Mesodermal cell (in vitro differentiated cells): ENCODE results near the gene LIMCH1.

ENCODE experiments used
- H3K27ac ChIP-seq: 2 replicates; pipeline ENCODE4 v1.7.0; 2013; ENCODE audit warnings: mild to moderate bottlenecking, low read depth, low read length, moderate library complexity; ENCODE audit not compliant: severe bottlenecking
- H3K36me3 ChIP-seq: 2 replicates; pipeline ENCODE4 v1.7.1; 2013; ENCODE audit warnings: mild to moderate bottlenecking, low read length, moderate library complexity; ENCODE audit not compliant: control insufficient read depth, insufficient read depth
- H3K4me1 ChIP-seq: one replicate; pipeline ENCODE4 v1.7.1; 2013; ENCODE audit warnings: mild to moderate bottlenecking, low read length; ENCODE audit not compliant: insufficient read depth, control insufficient read depth, poor library complexity, severe bottlenecking
- H3K4me3 ChIP-seq: 2 replicates; pipeline ENCODE4 v1.7.0; 2013; ENCODE audit warnings: low read length, control low read depth, mild to moderate bottlenecking; ENCODE audit not compliant: insufficient read depth, poor library complexity, severe bottlenecking; ENCODE audit errors: extremely low read depth
- H3K9me3 ChIP-seq: 2 replicates; pipeline ENCODE4 v1.7.1; 2013; ENCODE audit warnings: mild to moderate bottlenecking, low read length, moderate library complexity; ENCODE audit not compliant: control insufficient read depth
- WGBS, 2 experiments: methylation state at CpG; one replicate each; pipeline ENCODE4 v1.1.5; 2013; ENCODE audit warnings: missing lambda C conversion rate in 2 of 2; ENCODE audit not compliant: insufficient coverage in 2 of 2; 5-methylcytosine and 5-hydroxymethylcytosine counted together

Gene LIMCH1

DNA sequence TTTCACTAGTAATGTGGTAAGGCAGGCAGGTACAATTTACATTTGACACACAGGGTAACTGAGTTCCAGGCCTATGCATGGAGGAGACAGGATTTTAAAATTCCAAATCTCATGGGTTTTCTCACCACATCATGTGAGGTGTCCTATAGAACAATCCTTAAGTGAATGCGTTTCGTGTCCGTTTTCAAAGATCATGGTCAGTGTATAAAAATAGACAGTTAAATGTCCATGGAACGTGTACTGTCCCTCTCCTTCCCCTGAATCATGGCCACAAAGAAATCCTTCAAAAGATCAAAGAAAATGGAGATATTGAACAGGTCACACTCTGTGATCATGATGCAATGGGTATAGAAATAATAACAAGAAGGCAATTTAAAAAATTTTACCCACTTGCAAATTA is 42.0 kb downstream of the LIMCH1 start:
- no peak overlapping the region for H3K27ac ChIP-seq
- 80 to 100% methylated on average over 2 of the region's 4 CpGs for WGBS, 2 experiments
- H3K4me1 ChIP-seq, result no peaks in the 10 kb centered on the region
- H3K4me3 ChIP-seq, result no peak overlapping the region
- H3K36me3 ChIP-seq, result no peaks in the 10 kb centered on the region
- H3K9me3 ChIP-seq, result peaks cover 4% of the 10 kb centered on the region

DNA sequence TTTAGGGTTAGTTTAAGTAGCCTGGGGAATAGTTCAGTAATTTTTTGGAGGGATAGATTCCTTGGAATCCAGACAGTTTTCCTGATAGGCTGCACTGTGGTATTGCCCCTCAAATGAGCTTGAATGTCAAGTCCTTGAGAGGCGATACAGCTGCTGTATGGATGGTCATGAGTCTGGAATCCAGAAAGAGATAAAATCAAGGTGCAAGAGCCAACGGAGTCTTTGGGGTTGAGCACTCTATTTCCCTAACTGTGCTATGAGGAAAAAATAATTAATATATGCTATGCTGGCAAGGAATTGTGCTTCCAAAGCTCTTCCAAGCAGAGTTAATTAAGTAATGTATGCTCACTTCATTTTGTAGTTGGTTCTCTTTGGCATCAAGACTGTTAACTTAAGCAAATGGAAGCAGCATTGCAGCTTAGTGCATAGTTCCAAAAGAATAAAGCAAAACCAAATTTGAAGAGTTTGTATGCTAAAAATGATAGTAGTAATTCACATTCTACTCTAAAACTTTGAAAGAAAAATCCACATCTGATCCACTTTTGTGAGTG is 48.8 kb downstream of the LIMCH1 start:
- no peak overlapping the region for H3K4me3 ChIP-seq
- H3K4me1 ChIP-seq, result no peaks in the 10 kb centered on the region
- H3K27ac ChIP-seq, result no peak overlapping the region
- WGBS, 2 experiments, result 89% methylated on average over 2 of the region's 2 CpGs; no CpG with 5 or more reads in 1 of the 2 experiments
- H3K36me3 ChIP-seq, result no peaks in the 10 kb centered on the region
- peaks cover 6% of the 10 kb centered on the region for H3K9me3 ChIP-seq

DNA sequence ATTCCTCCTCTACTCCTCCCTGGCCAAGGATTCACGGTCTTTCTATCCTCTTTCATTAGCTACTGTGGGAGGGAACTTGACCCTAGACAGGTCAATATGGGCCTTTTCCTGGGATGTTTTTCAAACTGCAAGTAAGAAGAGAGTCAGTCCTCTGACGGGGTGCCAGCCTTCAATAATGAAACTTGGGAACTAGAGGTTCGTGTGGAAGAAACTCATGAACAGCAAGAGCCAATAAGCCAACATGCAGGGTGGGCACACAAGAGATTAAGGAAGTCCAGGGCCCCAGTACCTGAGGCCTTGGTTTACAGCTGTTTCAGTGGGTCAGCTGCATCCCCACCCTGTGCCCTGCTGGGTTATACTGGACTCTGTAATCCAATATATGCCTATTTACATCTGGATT is 49.3 kb downstream of the LIMCH1 start:
- H3K4me1 ChIP-seq, result no peaks in the 10 kb centered on the region
- H3K27ac ChIP-seq, result no peak overlapping the region
- H3K36me3 ChIP-seq, result no peaks in the 10 kb centered on the region
- peaks cover 6% of the 10 kb centered on the region for H3K9me3 ChIP-seq
- WGBS, 2 experiments, result 79 to 95% methylated on average over 2 to 3 of the region's 3 CpGs
- no peak overlapping the region for H3K4me3 ChIP-seq

DNA sequence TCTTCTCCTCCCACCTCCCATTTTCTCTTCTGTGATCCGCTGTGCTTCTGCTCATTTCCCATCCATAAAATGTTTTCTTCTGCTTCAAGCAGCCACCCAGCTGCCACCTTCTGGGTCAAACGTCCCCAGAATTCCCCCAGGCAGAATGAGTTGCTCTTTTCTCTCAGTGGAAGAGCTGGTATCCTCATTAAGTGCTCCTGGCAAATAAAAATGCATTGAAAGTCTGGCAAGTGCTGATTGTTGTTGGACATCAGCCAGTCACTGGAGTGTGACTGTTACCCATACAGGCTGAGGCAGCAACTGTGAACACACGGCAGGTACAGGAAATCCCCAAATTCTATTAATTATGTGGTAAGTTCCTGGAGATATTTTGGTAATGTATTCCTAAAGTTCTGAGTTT is 52.6 kb downstream of the LIMCH1 start:
- Histone ChIP-seq H3K4me1 (no peaks in the 10 kb centered on the region), H3K27ac (no peak overlapping the region), H3K4me3 (no peak overlapping the region), H3K36me3 (no peaks in the 10 kb centered on the region), H3K9me3 (no peaks in the 10 kb centered on the region)
- 75 to 90% methylated on average over 1 of the region's 3 CpGs for WGBS, 2 experiments

DNA sequence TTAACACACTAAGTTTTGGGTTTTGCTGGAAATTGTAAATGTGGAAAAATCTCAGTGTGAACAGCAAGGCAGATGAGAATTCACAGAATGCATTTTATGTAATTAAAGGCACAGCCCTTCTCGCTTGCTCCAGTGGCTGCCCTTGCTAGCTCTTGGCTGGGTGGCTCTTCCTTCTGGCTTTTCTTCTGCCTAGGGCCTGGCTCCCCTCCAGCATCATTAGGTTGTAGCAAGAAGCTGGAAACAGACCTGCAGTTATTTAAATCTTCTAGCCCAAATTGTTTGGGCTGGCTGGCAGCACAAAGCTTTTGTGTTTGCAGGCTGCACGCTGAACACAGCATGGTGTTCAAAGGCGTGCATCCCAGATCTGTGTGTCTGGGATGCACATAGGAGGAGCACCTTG is 56.5 kb downstream of the LIMCH1 start:
- no peaks in the 10 kb centered on the region for H3K36me3 ChIP-seq
- no peaks in the 10 kb centered on the region for H3K9me3 ChIP-seq
- H3K4me3 ChIP-seq, result no peak overlapping the region
- WGBS, 2 experiments, result 88 to 93% methylated on average over 3 of the region's 3 CpGs
- no peak overlapping the region for H3K27ac ChIP-seq
- peaks cover 17% of the 10 kb centered on the region for H3K4me1 ChIP-seq

DNA sequence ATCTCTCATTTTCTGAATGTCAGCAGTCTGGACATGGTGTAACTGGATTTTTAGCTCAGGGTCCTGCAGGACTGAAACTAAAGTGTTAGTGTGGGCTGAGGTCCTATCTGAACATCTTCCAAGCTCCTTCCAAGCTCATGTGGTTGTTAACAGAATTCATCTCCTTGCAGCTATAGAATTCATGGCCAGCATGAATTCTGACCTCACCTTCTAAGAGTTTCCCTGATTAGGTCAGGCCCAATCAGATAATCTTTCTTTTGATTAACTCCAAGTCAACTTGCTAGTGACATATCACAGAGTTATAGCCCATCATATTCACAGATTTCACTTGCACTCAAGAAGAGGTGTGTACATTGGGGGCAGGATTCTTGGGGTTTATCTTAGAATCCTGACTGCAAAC is 59.5 kb downstream of the LIMCH1 start:
- H3K9me3 ChIP-seq, result no peaks in the 10 kb centered on the region
- no peak overlapping the region for H3K4me3 ChIP-seq
- H3K36me3 ChIP-seq, result no peaks in the 10 kb centered on the region
- H3K27ac ChIP-seq, result no peak overlapping the region
- peaks cover 29% of the 10 kb centered on the region for H3K4me1 ChIP-seq

DNA sequence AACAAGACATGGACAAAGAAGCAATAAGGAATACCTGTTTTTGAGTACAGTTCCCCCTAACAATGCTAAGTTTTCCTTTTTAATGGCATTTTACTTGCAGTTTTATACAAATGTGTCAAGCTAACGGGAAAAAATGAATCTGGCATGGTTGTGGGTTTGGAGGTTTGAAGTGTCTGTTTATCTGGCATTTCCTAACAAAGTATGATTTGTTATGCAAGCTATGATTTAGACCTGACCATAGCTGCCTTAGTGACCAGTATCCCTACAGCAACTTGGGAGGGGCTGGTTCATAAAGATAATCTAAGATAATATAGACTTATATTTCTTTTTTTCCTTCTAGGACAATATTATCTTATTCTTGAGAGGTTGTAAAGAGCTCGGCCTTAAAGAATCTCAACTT is 60.6 kb downstream of the LIMCH1 start:
- Histone ChIP-seq H3K9me3 (no peaks in the 10 kb centered on the region), H3K4me1 (peaks cover 29% of the 10 kb centered on the region), H3K36me3 (no peaks in the 10 kb centered on the region), H3K27ac (no peak overlapping the region), H3K4me3 (no peak overlapping the region)
- 55 to 100% methylated on average over 1 to 2 of the region's 2 CpGs for WGBS, 2 experiments

DNA sequence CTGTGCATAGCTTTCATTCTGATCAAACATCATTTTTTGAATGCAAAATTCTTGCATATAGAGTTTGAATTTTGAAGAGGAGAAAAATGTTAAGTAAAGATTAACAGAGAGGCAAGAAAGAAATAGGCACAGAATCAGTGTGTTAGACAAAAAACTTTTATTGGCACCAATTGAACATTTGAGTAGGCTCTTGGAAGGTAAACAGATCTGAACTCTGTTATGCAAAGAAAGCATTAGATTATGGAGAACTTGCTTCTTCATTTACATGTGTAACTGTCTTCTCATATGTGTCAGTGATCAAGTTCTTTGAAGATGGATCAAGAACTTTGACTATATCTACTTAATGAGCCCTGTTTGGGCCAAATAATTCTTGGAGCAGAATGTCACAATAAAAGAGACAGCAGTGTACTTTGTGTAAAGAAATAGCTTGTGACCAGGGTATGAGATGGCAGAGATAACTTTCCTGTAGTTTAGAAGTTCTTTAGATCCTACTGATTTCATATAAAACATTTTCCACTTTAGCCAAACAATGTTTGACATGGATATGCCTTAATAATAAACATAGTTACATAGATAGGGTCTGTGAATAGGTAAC is 61.3 kb downstream of the LIMCH1 start:
- H3K4me3 ChIP-seq, result no peak overlapping the region
- peaks cover 29% of the 10 kb centered on the region for H3K4me1 ChIP-seq
- no peaks in the 10 kb centered on the region for H3K36me3 ChIP-seq
- no peak overlapping the region for H3K27ac ChIP-seq
- H3K9me3 ChIP-seq, result no peaks in the 10 kb centered on the region

DNA sequence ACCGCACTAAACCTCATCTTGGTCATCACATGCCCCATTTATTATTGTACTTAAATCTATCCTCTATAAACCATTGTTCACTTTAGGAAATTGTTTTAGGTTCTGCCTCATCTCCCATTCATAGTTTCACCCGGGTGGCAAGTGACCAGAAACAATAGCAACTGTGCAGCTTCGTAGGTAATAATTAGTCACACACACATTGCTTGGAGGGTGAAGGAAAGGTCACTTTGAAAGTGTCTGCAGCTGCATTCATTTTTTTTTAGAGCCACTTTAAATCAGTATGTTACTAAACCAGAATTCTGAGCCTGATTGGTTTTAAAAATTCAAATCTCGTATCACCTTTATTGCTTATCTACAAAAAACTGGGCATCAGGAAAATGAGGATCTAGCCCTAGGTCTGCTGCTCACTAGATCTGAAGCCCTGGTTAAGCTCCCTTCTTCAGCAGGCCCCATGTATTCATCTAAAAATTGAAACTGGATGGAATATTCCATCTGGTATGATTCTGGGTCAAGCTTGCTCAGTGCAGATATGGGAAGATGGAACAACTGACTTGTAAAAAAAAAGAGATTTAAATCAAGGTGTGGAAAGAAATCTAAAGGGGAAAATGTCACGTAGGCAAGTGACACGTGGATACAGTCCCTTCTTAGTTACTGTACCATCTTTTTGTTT is 62.4 kb downstream of the LIMCH1 start:
- H3K4me3 ChIP-seq, result no peak overlapping the region
- no peaks in the 10 kb centered on the region for H3K9me3 ChIP-seq
- no peak overlapping the region for H3K27ac ChIP-seq
- peaks cover 29% of the 10 kb centered on the region for H3K4me1 ChIP-seq
- H3K36me3 ChIP-seq, result no peaks in the 10 kb centered on the region
- WGBS, 2 experiments, result 91 to 100% methylated on average over 3 to 4 of the region's 6 CpGs

DNA sequence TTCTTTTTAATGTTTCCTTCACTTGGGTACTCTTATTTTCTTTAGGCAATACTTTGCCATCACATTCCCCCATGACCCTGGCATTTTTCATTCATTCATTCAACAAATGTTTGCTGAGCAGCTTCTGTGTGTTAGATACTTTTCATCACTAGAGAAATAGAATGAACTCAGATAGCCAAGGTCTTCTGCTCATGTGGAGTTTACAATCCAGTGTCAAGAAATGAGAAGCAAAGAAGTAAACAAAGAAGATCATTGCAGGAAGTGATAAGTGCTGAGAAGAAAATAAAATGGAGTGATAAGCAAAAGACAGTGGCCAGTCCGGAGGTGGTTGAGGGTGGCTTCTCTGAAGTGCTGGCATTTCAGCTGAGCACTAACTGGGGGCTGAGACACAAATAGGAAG is 63.1 kb downstream of the LIMCH1 start:
- H3K9me3 ChIP-seq, result no peaks in the 10 kb centered on the region
- no peaks in the 10 kb centered on the region for H3K36me3 ChIP-seq
- H3K4me3 ChIP-seq, result no peak overlapping the region
- no peak overlapping the region for H3K27ac ChIP-seq
- H3K4me1 ChIP-seq, result peaks cover 29% of the 10 kb centered on the region
- 63 to 89% methylated on average over 1 of the region's 1 CpG for WGBS, 2 experiments

DNA sequence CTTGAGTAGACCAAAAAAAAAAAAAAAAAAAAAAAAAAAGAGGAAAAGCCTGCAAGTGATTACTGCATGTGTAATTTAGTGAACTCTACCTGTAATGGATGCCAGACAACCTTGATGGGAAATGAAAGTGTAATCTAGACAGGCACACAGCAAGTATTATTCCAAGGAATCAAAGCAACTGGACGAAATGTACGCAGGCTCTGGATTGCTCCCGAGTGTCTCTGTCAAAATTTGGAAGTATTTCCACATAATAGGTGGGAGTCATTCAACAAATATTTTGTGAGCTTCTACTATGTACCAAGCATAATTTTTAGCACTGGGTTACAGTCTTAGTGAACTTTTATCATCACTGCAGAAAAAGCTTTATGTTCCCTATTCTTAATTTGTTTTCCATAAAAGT is 64.2 kb downstream of the LIMCH1 start:
- Histone ChIP-seq H3K4me1 (peaks cover 29% of the 10 kb centered on the region), H3K4me3 (no peak overlapping the region), H3K9me3 (no peaks in the 10 kb centered on the region), H3K36me3 (no peaks in the 10 kb centered on the region), H3K27ac (no peak overlapping the region)
- WGBS, 2 experiments, result 100% methylated on average over 2 of the region's 3 CpGs; no CpG with 5 or more reads in 1 of the 2 experiments
